IMR-90 (cell line): ENCODE results near the gene DYRK2. TPM values are rescaled to one million over a fixed set of nuclear protein-coding genes. Genes with fewer than 3 reads are reported as not detected.

ENCODE experiments used
- ATAC-seq: fragments of 200-7000 bp; cut with Tn5 transposase; 2 replicates; pipeline ENCODE4 v1.9.1; 2020; ENCODE audit warnings: low read depth, mild to moderate bottlenecking, moderate library complexity
- BruUV-seq: library from RNA; stranded (reverse); fragments of 400-500 nt; replicated peaks from 2 replicates; lab custom pipeline; 2021; lab: Mats Ljungman, UMichigan
- CTCF ChIA-PET: fragments of 300-600 bp; formaldehyde crosslinking; extraction: SDS; loops from one replicate; lab custom pipeline; 2021; ENCODE audit warnings: antibody characterized with exemption; lab: Yijun Ruan, JAX
- POLR2A ChIA-PET: fragments of 300-600 bp; sonication (Branson Sonifier 250); formaldehyde crosslinking; loops from one replicate; lab custom pipeline; 2022; ENCODE audit warnings: antibody characterized with exemption; ENCODE audit not compliant: unreplicated experiment; lab: Charles Lee
- DNase-seq: peaks from one replicate; pipeline ENCODE4 v3.0.0; 2013
- H2AFZ ChIP-seq: replicated peaks from 2 replicates; pipeline ENCODE3; 2013; ENCODE audit warnings: low read length, mild to moderate bottlenecking; ENCODE audit not compliant: poor library complexity
- H2AK5ac ChIP-seq: 2 replicates; pipeline ENCODE4 v1.6.1; 2013; ENCODE audit warnings: low read depth, low read length, inconsistent platforms
- H2AK9ac ChIP-seq: replicated peaks from 2 replicates; pipeline ENCODE3; 2013; ENCODE audit warnings: mild to moderate bottlenecking, low read depth, low read length, moderate library complexity; ENCODE audit not compliant: poor library complexity
- H2BK120ac ChIP-seq: 2 replicates; pipeline ENCODE4 v1.6.1; 2013; ENCODE audit warnings: low read depth, low read length, inconsistent platforms
- H2BK15ac ChIP-seq: 3 replicates; pipeline ENCODE4 v1.6.1; 2013; ENCODE audit warnings: low read depth, low read length, inconsistent platforms
- H2BK20ac ChIP-seq: 2 replicates; pipeline ENCODE4 v1.6.1; 2013; ENCODE audit warnings: low read depth, mild to moderate bottlenecking, inconsistent platforms, low read length, moderate library complexity
- H2BK5ac ChIP-seq: 2 replicates; pipeline ENCODE4 v1.6.1; 2013; ENCODE audit warnings: mild to moderate bottlenecking, low read depth, low read length, inconsistent platforms; ENCODE audit not compliant: poor library complexity, severe bottlenecking
- H3K14ac ChIP-seq: replicated peaks from 2 replicates; pipeline ENCODE4 v1.6.1; 2013; ENCODE audit warnings: low read depth, low read length, inconsistent platforms
- H3K18ac ChIP-seq: 2 replicates; pipeline ENCODE4 v1.6.1; 2013; ENCODE audit warnings: low read depth, low read length, control low read depth
- H3K23ac ChIP-seq: 2 replicates; pipeline ENCODE4 v1.6.1; 2013; ENCODE audit warnings: low read depth, low read length, inconsistent platforms
- H3K27ac ChIP-seq: 2 replicates; pipeline ENCODE4 v1.5.1; 2013; ENCODE audit warnings: mild to moderate bottlenecking, control low read depth, low read length; ENCODE audit not compliant: insufficient read depth
- H3K27me3 ChIP-seq: 2 replicates; pipeline ENCODE4 v1.6.1; 2013; ENCODE audit warnings: low read length; ENCODE audit not compliant: control insufficient read depth, insufficient read depth
- H3K36me3 ChIP-seq: 2 replicates; pipeline ENCODE4 v1.6.1; 2013; ENCODE audit warnings: low read length, mixed read lengths; ENCODE audit not compliant: control insufficient read depth, insufficient read depth
- H3K4ac ChIP-seq: 2 replicates; pipeline ENCODE4 v1.6.1; 2013; ENCODE audit warnings: low read depth, low read length, inconsistent platforms
- H3K4me1 ChIP-seq: 2 replicates; pipeline ENCODE4 v1.6.1; 2013; ENCODE audit warnings: low read length, mixed read lengths; ENCODE audit not compliant: control insufficient read depth, insufficient read depth
- H3K4me2 ChIP-seq: 2 replicates; pipeline ENCODE4 v1.6.1; 2013; ENCODE audit warnings: low read depth, mild to moderate bottlenecking, control low read depth, low read length, moderate library complexity
- H3K4me3 ChIP-seq: 2 replicates; pipeline ENCODE4 v1.5.1; 2013; ENCODE audit warnings: low read depth, mild to moderate bottlenecking, control low read depth, low read length, moderate library complexity; ENCODE audit not compliant: insufficient read depth
- H3K56ac ChIP-seq: 2 replicates; pipeline ENCODE4 v1.6.1; 2013; ENCODE audit warnings: low read length, inconsistent platforms; ENCODE audit not compliant: insufficient read depth; ENCODE audit errors: extremely low read depth
- H3K79me1 ChIP-seq, 2 experiments: 2 replicates each; pipeline ENCODE4 v1.6.1; 2013; ENCODE audit warnings: low read length in 2 of 2, inconsistent platforms in 1 of 2, low read depth in 1 of 2
- H3K9ac ChIP-seq: 2 replicates; pipeline ENCODE4 v1.6.1; 2013; ENCODE audit warnings: low read depth, low read length, control low read depth
- H3K9me1 ChIP-seq: 2 replicates; pipeline ENCODE4 v1.6.1; 2013; ENCODE audit warnings: low read length, inconsistent platforms; ENCODE audit not compliant: insufficient read depth
- H3K9me3 ChIP-seq: 2 replicates; pipeline ENCODE4 v1.6.1; 2013; ENCODE audit warnings: low read length; ENCODE audit not compliant: control insufficient read depth, insufficient read depth
- H4K20me1 ChIP-seq: 2 replicates; pipeline ENCODE4 v1.6.1; 2013; ENCODE audit warnings: low read length, inconsistent platforms; ENCODE audit not compliant: insufficient read depth
- H4K5ac ChIP-seq: 2 replicates; pipeline ENCODE4 v1.6.1; 2013; ENCODE audit warnings: mild to moderate bottlenecking, low read depth, low read length, control low read depth
- H4K8ac ChIP-seq, 2 experiments: 2 replicates each; pipeline ENCODE4 v1.6.1; 2013; ENCODE audit warnings: low read depth in 2 of 2, low read length in 2 of 2, control low read depth in 1 of 2, inconsistent platforms in 1 of 2
- H4K91ac ChIP-seq: 2 replicates; pipeline ENCODE4 v1.6.1; 2013; ENCODE audit warnings: low read depth, low read length, inconsistent platforms; ENCODE audit not compliant: insufficient read depth
- CEBPB ChIP-seq: IDR thresholded peaks from 2 replicates; pipeline ENCODE4 v1.6.1; 2012; ENCODE audit warnings: low read depth, low read length, improper control_type of control experiment
- FOS ChIP-seq: fragments of 150-350 bp; IDR thresholded peaks from 2 replicates; pipeline ENCODE4 v1.6.1; 2016; ENCODE audit warnings: low read depth, low read length
- MAFK ChIP-seq: IDR thresholded peaks from 2 replicates; pipeline ENCODE4 v1.6.1; 2012; ENCODE audit warnings: low read depth, low read length, improper control_type of control experiment
- MAZ ChIP-seq: IDR thresholded peaks from 2 replicates; pipeline ENCODE4 v1.6.1; 2012; ENCODE audit warnings: low read depth, mild to moderate bottlenecking, low read length, improper control_type of control experiment, moderate library complexity, borderline replicate concordance
- RFX5 ChIP-seq: IDR thresholded peaks from 2 replicates; pipeline ENCODE4 v1.8.0; 2012; ENCODE audit warnings: low read depth, mild to moderate bottlenecking, low read length, moderate library complexity
- WGBS, 2 experiments: methylation state at CpG; one replicate each; pipeline versions ENCODE4 v1.1.5 to v1.1.7; 2013; ENCODE audit warnings: missing lambda C conversion rate in 2 of 2; ENCODE audit not compliant: insufficient read length in 1 of 2; ENCODE audit errors: extremely low coverage in 2 of 2; 5-methylcytosine and 5-hydroxymethylcytosine counted together
- dilution Hi-C: fragments of 300-500 bp; cut with HindIII; formaldehyde crosslinking; loops from one replicate; pipeline ENCODE4 v1.14.3; 2018; ENCODE audit warnings: low sequenced_read_pairs; ENCODE audit not compliant: unreplicated experiment
- in situ Hi-C: fragments of 300-500 bp; cut with MboI; formaldehyde crosslinking; loops from 3 replicates; pipeline ENCODE4 v1.14.3; 2019; ENCODE audit warnings: low sequenced_read_pairs, inconsistent platforms, mixed read lengths
- intact Hi-C: fragments of 100-400 bp; cut with micrococcal nuclease; formaldehyde crosslinking; loops from 2 replicates; pipeline ENCODE4 v1.10.0; 2022
- polyA plus RNA-seq, 3 experiments: library from polyadenylated mRNA; depleted of rRNA; stranded (reverse); fragments of >200 nt; gene quantifications; 2 replicates each; pipeline ENCODE4 v1.2.3, GENCODE V29; 2012; ENCODE audit warnings: low replicate concordance in 1 of 3
- total RNA-seq: library from RNA; depleted of rRNA; stranded (reverse); fragments of >200 nt; gene quantifications from 2 replicates; pipeline ENCODE4 v1.2.3, GENCODE V29; 2012

The DYRK2 gene
- total and polyA plus RNA-seq, 2 of the 4 experiments (the other 2 are of a cell fraction): 16.3 to 23.1 TPM

GRCh38 chr12:67609226-67609870, 39.2 kb upstream of the DYRK2 start:
- in situ Hi-C loops (no loop called here), dilution Hi-C loops (no loop called here), intact Hi-C loops (no loop called here)
- TF ChIP-seq RFX5 (no peak), MAZ (no peak), FOS (no peak), MAFK (no peak), CEBPB (no peak)
- Histone ChIP-seq H3K36me3 (no peaks in the 10 kb centered on the region), H3K9ac (no peak overlapping the region), H3K27me3 (peaks cover 11% of the 10 kb centered on the region), H2BK20ac (no peak overlapping the region), H2AK5ac (no peak overlapping the region), H3K9me3 (no peaks in the 10 kb centered on the region), H3K56ac (no peak overlapping the region), H2BK5ac (no peak overlapping the region), H3K14ac (no peak overlapping the region), H3K79me1 (no peaks in the 10 kb centered on the region), H3K4me3 (no peak overlapping the region), H3K4me2 (no peak overlapping the region), H4K8ac (no peak overlapping the region), H4K20me1 (no peaks in the 10 kb centered on the region), H3K18ac (no peak overlapping the region), H3K4me1 (no peaks in the 10 kb centered on the region), H3K23ac (no peak overlapping the region), H4K5ac (no peak overlapping the region), H3K4ac (no peak overlapping the region), H2AK9ac (no peak overlapping the region), H2BK120ac (no peak overlapping the region), H2AFZ (no peak overlapping the region), H3K27ac (no peak overlapping the region), H3K9me1 (no peaks in the 10 kb centered on the region), H2BK15ac (no peak overlapping the region), H4K91ac (no peak overlapping the region)
- ChIA-PET POLR2A (no interaction called here), CTCF (no interaction called here)
- 32% methylated on average over 2 of the region's 4 CpGs; no CpG with 5 or more reads in 1 of the 2 experiments for WGBS, 2 experiments
- DNase-seq (no peak), ATAC-seq (no peak)
- no TSS peak for BruUV-seq
